HFFc6 (cell line): ENCODE measurements around the gene PTRHD1. TPM values are rescaled to one million over a fixed set of nuclear protein-coding genes. Genes with fewer than 3 reads are reported as not detected.

Experiments
- DNase-seq: peaks from one replicate; pipeline ENCODE4 v3.0.0-alpha.2; 2018
- H3K27ac Mint-ChIP-seq: 2 replicates; pipeline ENCODE4 v1.8.0; 2020; ENCODE audit warnings: mild to moderate bottlenecking, mixed read lengths
- H3K27me3 Mint-ChIP-seq: 2 replicates; pipeline ENCODE4 v1.8.0; 2021; ENCODE audit warnings: mild to moderate bottlenecking, moderate library complexity, mixed read lengths; ENCODE audit not compliant: insufficient read depth
- H3K36me3 Mint-ChIP-seq: 2 replicates; pipeline ENCODE4 v1.8.0; 2021; ENCODE audit warnings: low read depth, mixed read lengths
- H3K4me1 Mint-ChIP-seq: 2 replicates; pipeline ENCODE4 v1.8.0; 2020; ENCODE audit warnings: low read depth, mixed read lengths
- H3K4me3 Mint-ChIP-seq: 2 replicates; pipeline ENCODE4 v1.8.0; 2020; ENCODE audit warnings: mild to moderate bottlenecking, moderate library complexity, mixed read lengths
- H3K9me3 Mint-ChIP-seq: 2 replicates; pipeline ENCODE4 v1.8.0; 2020; ENCODE audit warnings: mild to moderate bottlenecking, mixed read lengths
- CTCF ChIP-seq: fragments of 200-600 bp; sonication (generic); IDR thresholded peaks from 2 replicates; pipeline ENCODE4 v1.5.0; 2021; ENCODE audit warnings: antibody characterized with exemption, mild to moderate bottlenecking
- total RNA-seq, 6 experiments: library from RNA; stranded (reverse); fragmentation: NEBNext Ultra II Directional; extraction: Animal tissue kit (Norgen Biotek cat#: 25700); gene quantifications; 2 replicates in 1 of 6; 3 replicates in 5 of 6; pipeline ENCODE4 v1.2.3, GENCODE V29; 2021

PTRHD1 gene
- total RNA-seq, 6 experiments from 2014 or later, result 29.4 to 44.4 (median 35.0) TPM

DNA sequence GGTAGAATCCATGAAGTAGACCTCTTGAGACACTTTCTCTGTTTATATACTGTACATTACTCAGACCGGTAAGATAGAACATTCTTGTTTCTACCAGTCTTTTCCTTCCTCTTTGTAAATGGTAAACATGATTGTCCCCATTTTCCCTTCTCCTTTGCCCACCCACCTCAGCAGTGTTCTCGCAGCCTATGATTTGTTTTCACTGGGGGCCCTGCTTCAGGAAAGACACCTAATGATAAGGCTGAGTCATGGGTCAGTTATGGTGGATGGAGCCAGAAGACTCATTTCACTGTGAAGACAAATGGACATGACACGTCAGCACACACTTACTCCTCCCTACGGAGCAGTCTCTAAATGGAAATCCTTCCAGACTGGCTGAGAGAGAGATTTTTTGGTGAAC is 23.7 kb upstream of the PTRHD1 start:
- DNase-seq, result peak; percentile 78
- Mint-ChIP-seq H3K27ac (peak overlapping the region; percentile 91), H3K4me3 (peak overlapping the region; percentile 20), H3K36me3 (peaks cover 42% of the 10 kb centered on the region), H3K27me3 (peaks cover 2% of the 10 kb centered on the region; the same call in 1 of the 2 replicates), H3K4me1 (peaks cover 66% of the 10 kb centered on the region), H3K9me3 (no peaks in the 10 kb centered on the region)
- no peak for TF ChIP-seq CTCF

DNA sequence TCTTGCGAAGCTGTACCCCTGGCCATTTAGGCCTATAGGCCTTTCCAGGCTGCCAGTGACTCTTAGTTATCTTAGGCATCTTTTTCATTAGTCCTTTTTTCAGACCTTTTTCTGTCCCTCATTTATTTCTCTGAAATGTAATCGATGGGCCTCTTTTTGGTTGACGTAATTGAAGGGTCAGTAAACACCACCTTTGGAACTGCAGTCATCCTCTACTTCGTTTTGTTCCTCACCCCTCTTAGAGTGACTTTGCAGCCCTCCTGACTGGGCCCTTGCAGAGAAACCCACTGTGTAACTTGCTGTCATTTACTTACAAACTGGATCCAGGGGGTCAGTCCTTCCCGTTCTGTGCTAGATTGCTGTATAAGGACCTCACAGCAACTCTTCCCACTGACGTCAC is 23.2 kb upstream of the PTRHD1 start:
- no peak for DNase-seq
- TF ChIP-seq CTCF, result no peak
- no peaks in the 10 kb centered on the region for H3K9me3 Mint-ChIP-seq
- H3K4me3 Mint-ChIP-seq, result no peak overlapping the region; the same call in 1 of the 2 replicates
- H3K27ac Mint-ChIP-seq, result peak overlapping the region; percentile 91
- peaks cover 69% of the 10 kb centered on the region for H3K4me1 Mint-ChIP-seq
- peaks cover 2% of the 10 kb centered on the region; the same call in 1 of the 2 replicates for H3K27me3 Mint-ChIP-seq
- H3K36me3 Mint-ChIP-seq, result peaks cover 44% of the 10 kb centered on the region

DNA sequence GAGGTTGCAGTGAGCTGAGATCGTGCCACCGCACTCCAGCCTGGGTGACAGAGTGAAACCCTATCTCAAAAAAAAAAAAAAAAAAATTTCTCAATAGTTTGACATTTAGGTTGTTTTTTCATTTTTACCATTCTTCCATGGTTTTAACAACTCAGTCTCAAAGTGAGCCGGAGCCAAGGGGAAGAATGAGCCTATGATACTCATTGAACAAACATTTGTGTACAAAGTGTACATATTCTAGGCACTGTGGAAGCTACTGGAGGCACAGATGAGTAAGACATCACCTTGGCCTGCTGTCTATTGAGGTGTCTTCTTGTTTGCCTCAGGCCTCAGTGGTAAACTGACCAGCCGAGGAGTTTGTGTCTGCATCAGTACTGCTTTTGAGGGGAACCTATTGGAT is 22.0 kb upstream of the PTRHD1 start:
- DNase-seq, result no peak
- Mint-ChIP-seq H3K36me3 (peaks cover 39% of the 10 kb centered on the region), H3K9me3 (no peaks in the 10 kb centered on the region), H3K4me3 (no peak overlapping the region), H3K27me3 (peaks cover 2% of the 10 kb centered on the region; the same call in 1 of the 2 replicates), H3K27ac (peak overlapping the region; percentile 91; the same call in 1 of the 2 replicates), H3K4me1 (peaks cover 69% of the 10 kb centered on the region)
- no peak for TF ChIP-seq CTCF

GRCh38 chr2:24814516-24814915 is 21.3 kb upstream of the PTRHD1 start:
- H3K4me3 Mint-ChIP-seq, result no peak overlapping the region
- no peaks in the 10 kb centered on the region for H3K9me3 Mint-ChIP-seq
- H3K27ac Mint-ChIP-seq, result no peak overlapping the region; the same call in 1 of the 2 replicates
- H3K27me3 Mint-ChIP-seq, result peaks cover 2% of the 10 kb centered on the region; the same call in 1 of the 2 replicates
- no peak for TF ChIP-seq CTCF
- DNase-seq, result no peak
- H3K36me3 Mint-ChIP-seq, result peaks cover 39% of the 10 kb centered on the region
- H3K4me1 Mint-ChIP-seq, result peaks cover 76% of the 10 kb centered on the region

- peaks cover 34% of the 10 kb centered on the region for H3K36me3 Mint-ChIP-seq
- peaks cover 78% of the 10 kb centered on the region for H3K4me1 Mint-ChIP-seq
- H3K27ac Mint-ChIP-seq, result no peak overlapping the region
- no peak for TF ChIP-seq CTCF
- no peaks in the 10 kb centered on the region for H3K9me3 Mint-ChIP-seq
- H3K4me3 Mint-ChIP-seq, result no peak overlapping the region
- peaks cover 2% of the 10 kb centered on the region; the same call in 1 of the 2 replicates for H3K27me3 Mint-ChIP-seq
- DNase-seq, result no peak
These were observed 20.5 kb upstream of the PTRHD1 start for GRCh38 chr2:24813691-24814137.
